ENCODE data around the gene MOB1B.
A peak's percentile ranks its signal among the peaks of the same experiment; 100 is the strongest.

The MOB1B gene

DNA sequence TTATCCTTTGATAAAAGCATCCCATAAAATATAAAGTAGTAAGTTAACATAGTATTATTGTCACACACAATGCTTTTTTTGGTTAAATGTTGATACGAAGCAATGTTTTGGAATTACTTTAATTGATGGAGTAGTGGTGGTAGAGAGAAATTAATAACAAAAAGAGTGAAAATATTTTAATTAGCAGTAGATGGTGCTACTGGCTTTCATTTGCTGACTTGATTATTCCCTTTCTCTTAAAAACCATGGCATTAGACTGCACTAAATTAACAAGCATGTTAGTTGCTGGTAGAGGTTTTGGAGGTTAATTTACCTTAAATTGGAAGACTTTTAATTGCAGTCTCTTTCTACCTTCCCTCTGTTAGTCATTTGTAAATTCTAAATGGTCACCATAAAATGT, 82.4 kb downstream of the MOB1B start:
- DNase-seq (ENCODE audit: extremely low read depth, low read depth): no peak
- TF ChIP-seq, protein P1, sequence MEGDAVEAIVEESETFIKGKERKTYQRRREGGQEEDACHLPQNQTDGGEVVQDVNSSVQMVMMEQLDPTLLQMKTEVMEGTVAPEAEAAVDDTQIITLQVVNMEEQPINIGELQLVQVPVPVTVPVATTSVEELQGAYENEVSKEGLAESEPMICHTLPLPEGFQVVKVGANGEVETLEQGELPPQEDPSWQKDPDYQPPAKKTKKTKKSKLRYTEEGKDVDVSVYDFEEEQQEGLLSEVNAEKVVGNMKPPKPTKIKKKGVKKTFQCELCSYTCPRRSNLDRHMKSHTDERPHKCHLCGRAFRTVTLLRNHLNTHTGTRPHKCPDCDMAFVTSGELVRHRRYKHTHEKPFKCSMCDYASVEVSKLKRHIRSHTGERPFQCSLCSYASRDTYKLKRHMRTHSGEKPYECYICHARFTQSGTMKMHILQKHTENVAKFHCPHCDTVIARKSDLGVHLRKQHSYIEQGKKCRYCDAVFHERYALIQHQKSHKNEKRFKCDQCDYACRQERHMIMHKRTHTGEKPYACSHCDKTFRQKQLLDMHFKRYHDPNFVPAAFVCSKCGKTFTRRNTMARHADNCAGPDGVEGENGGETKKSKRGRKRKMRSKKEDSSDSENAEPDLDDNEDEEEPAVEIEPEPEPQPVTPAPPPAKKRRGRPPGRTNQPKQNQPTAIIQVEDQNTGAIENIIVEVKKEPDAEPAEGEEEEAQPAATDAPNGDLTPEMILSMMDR (IDR thresholded peaks at IDR 0.05; ENCODE audit: low read depth, low read length): no peak

DNA sequence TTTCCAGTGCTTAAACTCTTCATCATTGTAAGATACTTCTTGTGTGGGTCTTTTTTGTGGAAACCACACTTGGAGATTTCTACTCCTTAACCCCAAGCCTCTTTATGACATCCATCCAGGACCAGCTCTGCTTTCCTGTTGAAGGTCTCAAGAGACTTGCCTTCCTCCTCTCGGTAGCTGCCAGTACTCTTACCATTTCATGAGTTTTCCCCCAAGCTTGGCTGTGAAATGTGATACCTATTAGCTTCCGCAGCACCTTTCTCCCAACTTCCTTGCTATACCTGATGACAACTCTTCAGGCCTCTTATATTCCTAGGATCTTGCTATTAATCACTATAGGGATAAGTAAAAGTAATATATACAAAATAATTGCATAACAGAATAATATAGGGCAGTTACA, 89.4 kb downstream of the MOB1B start:
- DNase-seq (ENCODE audit: extremely low read depth, low read depth): no peak
- TF ChIP-seq, protein P1 (IDR thresholded peaks at IDR 0.05; ENCODE audit: low read depth, low read length): no peak

DNA sequence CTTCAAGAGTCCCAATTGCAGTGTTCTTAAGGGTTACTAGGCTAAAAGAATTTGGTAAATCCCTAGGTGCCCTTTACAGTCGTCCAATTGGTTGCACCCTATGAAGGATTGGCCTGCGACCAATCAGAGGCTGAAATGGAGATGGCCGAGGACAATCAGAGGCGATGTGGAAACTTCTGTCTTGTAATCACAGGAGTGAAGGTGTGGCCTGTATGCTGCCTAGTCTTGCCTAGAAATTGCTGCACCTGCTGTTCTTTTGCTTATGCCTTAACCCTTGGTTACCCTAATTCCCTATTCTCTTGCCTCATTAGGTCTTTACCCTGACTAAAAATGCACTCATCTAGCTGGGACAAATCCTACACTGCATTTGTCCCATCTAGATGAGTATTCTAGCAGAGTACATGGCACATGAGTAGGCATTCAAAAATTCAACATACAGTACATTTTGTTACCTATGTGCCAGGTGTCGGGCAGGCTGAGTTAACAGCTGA, 90.3 kb downstream of the MOB1B start:
- no peak for DNase-seq (ENCODE audit: extremely low read depth, low read depth)

DNA sequence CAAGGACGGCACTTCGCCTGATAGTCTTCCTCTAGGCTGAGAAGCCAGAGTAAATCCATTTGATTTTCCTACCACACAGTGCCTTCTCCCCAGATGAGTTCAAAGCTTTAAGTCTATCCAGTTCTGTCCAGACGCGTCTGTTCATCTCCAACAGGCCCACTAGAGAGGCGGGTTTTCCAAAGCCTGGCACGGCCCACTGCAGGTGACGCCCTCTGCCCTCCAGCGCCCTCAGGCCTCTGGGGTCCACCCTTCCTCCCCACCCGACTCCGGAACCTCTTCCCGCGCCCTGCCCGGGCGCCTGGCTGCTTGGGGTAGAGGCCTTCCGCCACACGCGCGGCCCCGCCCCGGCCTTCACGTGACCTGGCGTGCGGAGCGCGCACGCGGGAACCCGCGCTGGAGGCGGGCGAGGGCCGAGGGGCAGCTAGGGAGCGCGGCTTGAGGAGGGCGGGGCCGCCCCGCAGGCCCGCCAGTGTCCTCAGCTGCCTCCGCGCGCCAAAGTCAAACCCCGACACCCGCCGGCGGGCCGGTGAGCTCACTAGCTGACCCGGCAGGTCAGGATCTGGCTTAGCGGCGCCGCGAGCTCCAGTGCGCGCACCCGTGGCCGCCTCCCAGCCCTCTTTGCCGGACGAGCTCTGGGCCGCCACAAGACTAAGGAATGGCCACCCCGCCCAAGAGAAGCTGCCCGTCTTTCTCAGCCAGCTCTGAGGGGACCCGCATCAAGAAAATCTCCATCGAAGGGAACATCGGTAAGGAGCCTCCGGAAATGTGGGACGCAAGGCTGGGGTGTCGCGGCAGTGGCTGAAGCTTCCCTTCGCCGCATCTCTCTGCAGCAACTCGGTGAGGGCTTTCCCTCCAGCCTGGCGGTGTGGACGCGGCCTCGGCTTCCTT, 91.3 kb downstream of the MOB1B start, which contains the start of gene DCK:
TSS of gene DCK (plus strand) at position 469 of the 888 bp plus-strand sequence. CDS start at position 656, 187 bp downstream.
- peak; percentile 82 for DNase-seq (ENCODE audit: extremely low read depth, low read depth)
- TF ChIP-seq, protein P1 (IDR thresholded peaks at IDR 0.05; ENCODE audit: low read depth, low read length): no peak

More for the DNA sequence above, 90.3 kb downstream of the MOB1B start:
- TF ChIP-seq, protein P1 (IDR thresholded peaks at IDR 0.05; ENCODE audit: low read depth, low read length): no peak

GRCh38 chr4:70994069-70994366, 91.8 kb downstream of the MOB1B start:
- TF ChIP-seq, protein P1 (IDR thresholded peaks at IDR 0.05; ENCODE audit: low read depth, low read length): no peak
- DNase-seq (ENCODE audit: extremely low read depth, low read depth): no peak

- TF ChIP-seq, protein P1 (IDR thresholded peaks at IDR 0.05; ENCODE audit: low read depth, low read length): no peak
- no peak for DNase-seq (ENCODE audit: extremely low read depth, low read depth)
Observed at GRCh38 chr4:70994387-70995099, 92.4 kb downstream of the MOB1B start.

DNA sequence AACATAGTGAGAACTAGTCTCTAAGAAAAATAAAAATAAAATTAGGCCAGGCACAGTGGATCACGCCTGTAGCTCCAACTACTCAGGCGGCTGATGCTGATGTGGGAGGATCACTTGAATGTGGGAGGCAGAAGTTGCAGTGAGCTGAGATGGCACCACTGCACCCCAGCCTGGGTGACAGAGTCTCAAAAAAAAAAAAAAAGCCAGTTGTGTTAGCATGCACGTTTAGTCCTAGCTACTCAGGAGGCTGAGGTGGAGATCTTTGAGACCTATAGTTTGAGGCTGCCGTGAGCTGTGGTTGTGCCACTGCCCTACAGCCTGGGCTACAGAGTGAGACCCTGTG, 93.8 kb downstream of the MOB1B start:
- DNase-seq (ENCODE audit: extremely low read depth, low read depth): no peak
- TF ChIP-seq, protein P1 (IDR thresholded peaks at IDR 0.05; ENCODE audit: low read depth, low read length): no peak

Data from AG09319 (cell line).